HG03571 (cell line): ENCODE results near the gene MICA.
"Not testable (repeated sequence)": the region's sequence is repeated elsewhere in the genome, so short reads cannot be mapped to it uniquely, and the experiment has no call there.

Experiments used
- ATAC-seq: cut with Tn5 transposase; IDR thresholded peaks from one replicate; pipeline ENCODE4 v1.9.1; 2021; ENCODE audit not compliant: unreplicated experiment

The MICA gene

DNA sequence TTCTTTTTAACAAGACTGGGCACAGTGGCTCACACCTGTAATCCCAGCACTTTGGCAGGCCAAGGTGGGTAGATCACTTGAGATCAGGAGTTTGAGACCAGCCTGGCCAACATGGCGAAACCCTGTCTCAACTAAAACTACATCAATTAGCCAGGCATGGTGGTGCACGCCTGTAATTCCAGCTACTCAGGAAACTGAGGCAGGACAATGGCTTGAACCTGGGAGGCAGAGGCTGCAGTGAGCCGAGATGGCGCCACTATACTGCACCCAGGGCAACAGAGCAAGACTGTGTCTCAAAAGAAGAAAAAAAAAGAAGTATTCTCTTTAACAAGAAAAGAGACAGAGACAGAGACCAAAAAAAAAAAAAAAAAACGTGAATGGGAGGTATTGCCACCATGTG lies 56.5 kb downstream of the MICA start:
- not testable (repeated sequence) for ATAC-seq

DNA sequence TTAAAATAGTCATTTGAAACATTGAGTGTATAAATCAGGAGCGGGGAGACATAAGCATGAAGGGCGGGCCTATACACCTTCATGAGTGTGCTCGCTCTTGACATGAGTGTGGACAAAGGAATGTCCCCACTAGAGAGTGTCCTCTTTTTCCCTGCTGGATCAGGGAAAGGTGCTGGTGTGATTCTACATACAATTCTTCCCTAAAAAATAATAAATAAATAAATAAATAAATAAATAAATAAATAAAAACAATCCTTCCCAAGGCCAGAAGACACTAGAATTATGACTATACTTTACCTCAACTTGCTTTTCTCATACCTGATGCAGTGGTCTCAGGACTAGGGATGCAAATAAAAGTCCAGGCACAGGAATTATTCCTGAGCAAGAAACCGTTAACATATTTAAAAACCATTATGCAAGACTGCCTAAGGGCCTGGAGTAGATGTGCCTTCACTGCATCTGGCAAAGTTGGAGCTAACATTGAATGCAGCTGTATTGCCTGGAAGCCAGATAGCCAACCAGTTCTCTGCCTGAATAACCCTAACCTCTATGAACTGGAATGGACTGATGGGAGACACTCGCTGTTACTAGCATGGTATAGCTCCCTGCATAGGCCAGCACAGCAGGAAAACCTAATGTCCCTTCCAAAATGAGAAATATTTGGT lies 57.1 kb downstream of the MICA start:
- ATAC-seq = no peak

DNA sequence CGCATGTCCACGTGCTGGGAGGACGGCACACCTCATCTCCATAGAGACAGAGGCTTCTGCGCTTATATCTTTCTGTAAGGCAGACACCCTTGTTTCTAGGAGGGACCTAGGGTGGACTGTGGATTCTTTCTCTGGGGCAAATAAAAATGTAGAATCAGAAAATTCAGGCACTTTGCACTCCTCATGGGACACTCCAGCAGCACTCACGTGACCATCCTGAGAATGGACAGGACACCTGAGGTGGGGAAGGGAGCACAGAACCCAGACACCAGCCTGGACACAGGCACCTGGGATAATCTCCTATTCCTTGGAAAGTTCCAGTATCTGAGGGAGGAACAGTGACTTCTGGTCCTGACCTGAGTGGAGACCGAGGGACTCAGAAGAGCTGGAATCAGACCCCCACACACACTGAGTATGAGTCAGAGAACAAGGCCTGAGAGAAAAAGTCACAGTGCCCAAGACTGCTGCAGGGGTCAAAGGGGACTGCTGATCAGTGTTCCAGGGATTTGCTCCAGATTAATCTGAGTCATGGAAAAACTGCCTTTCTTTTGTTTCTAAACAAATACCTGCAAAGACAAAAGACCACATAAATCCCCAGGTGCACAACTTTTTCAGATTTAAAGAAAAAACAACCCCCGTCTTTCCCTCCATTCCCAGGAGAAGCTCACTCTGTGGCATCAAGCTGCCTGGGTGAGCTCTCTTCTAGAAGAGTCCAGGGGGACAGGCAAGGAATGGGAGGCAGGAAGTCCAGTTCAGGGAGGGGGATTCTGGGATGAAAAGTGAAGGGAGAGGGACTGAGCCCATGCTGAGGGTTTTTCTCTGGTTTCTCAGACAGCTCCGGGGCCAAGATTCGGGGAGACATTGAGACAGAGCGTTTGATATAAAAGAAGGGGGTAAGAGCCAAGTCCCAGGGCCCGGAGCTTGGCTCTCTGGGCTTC lies 58.9 kb downstream of the MICA start:
- no peak for ATAC-seq

DNA sequence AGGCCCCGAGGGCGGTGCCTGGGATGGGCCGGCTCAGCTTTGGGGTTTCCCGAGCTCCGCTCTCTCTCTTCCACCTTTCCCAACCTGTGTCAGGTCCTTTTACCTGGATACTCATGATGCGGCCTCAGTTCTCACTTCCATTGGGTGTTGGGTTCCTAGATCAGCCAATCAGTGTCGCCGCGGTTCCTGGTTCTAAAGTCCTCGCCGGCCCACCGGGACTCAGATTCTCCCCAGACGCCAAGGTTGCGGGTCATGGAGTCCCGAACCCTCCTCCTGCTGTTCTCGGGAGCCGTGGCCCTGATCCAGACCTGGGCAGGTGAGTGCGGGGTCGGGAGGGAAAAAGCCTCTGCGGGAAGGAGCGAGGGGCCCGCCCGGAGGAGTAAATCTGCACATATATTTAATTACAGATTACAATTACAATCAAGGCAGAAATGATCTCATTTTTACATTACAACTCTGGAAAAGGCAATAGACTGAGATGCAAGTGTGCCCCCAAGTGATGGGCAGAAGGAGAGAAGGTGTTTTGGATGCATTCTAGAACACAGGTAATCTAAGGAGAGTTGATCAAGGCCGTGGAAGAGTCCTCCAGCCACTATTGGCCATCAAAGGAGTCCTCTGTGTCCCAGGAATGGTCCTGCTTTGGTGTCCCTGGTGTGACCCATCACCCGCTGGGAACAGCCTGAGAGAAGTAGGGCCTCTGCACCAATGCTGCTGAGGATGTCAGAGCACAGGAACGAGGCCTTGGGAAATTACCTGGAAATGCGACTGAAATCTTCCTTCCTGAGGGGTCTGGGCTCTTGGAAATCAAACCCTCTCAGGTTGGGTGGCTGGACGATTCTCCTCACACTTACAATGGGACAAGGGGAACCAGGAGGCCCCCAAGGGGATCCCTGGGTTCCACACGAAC lies 59.8 kb downstream of the MICA start:
- peak; percentile 73 for ATAC-seq

DNA sequence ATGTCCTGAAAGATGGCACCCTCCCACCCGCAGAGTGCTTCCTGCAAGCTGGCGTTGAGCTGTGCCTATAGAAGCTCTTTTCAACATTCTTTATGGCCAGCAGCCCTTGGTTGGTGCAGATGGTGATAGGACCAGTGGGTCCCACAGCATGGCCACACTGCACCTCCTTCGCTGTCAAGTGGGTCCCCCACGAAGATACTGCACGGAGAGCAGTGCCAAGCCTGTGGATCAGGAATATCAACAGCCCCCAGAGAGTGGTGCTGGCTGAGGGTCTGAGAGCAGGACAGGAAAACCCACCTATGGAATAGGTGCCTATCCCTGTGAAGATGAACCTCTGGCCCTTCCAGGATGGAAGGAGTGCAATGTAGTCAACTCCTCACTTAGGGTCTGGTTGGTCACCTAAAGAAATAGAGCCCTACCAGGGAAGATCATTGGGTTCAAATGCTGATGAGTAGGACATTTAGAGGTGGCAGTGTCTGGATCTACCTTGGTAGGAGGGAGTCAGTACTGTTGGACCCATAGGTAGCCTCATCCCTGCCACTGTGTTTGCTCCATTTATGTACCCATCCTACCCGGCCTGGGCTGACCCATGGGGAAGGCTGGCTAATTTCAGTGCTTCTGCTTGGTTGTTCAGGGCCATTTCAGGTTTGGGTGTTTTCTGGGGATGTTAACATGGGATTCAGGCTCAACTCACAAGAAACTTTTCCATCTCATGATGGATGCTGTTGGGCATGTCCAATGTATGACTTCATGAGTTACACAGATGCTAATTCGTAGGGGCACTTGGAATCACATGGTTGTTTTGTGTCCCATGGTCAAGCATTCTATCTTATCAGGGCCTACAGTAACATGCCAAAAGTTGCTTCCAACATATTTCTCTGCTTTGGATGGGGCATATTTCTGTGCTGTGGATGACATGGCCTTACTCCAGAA lies 61.1 kb downstream of the MICA start:
- no peak for ATAC-seq
